Subcutaneous abdominal adipose tissue (tissue), 5 donors: Measurements from ENCODE around the gene NKAIN1.

Experiments used
- H3K27ac ChIP-seq: one replicate; pipeline ENCODE4 v1.7.0; 2013; ENCODE audit warnings: low read depth, mild to moderate bottlenecking, inconsistent platforms, low read length, moderate library complexity
- H3K27me3 ChIP-seq, 5 donors: one replicate each; pipeline ENCODE4 v1.7.0; 2013; ENCODE audit warnings: low read length in 5 of 5, inconsistent platforms in 1 of 5; ENCODE audit not compliant: control insufficient read depth in 5 of 5, insufficient read depth in 4 of 5
- H3K36me3 ChIP-seq, 5 donors: one replicate each; pipeline ENCODE4 v1.7.0; 2013; ENCODE audit warnings: low read length in 5 of 5; ENCODE audit not compliant: control insufficient read depth in 5 of 5, insufficient read depth in 5 of 5
- H3K4me1 ChIP-seq, 5 donors: one replicate each; pipeline ENCODE4 v1.7.0; 2013; ENCODE audit warnings: low read length in 5 of 5, mild to moderate bottlenecking in 3 of 5, moderate library complexity in 1 of 5; ENCODE audit not compliant: control insufficient read depth in 5 of 5, insufficient read depth in 5 of 5
- H3K4me3 ChIP-seq, 5 donors: one replicate each; pipeline ENCODE4 v1.7.0; 2013; ENCODE audit warnings: low read length in 5 of 5, low read depth in 1 of 5
- H3K9ac ChIP-seq, 5 donors: one replicate each; pipeline ENCODE4 v1.7.0; 2013; ENCODE audit warnings: low read length in 5 of 5, mild to moderate bottlenecking in 4 of 5, moderate library complexity in 3 of 5
- H3K9me3 ChIP-seq, 5 donors: one replicate each; pipeline ENCODE4 v1.7.0; 2013; ENCODE audit warnings: low read length in 5 of 5; ENCODE audit not compliant: control insufficient read depth in 5 of 5
- donor health status: healthy.
- donor health status: healthy.
- donor health status: healthy.
- donor health status: healthy.
- donor health status: healthy.

Gene NKAIN1

GRCh38 chr1:31161571-31161970, 78.1 kb downstream of the NKAIN1 start:
- Histone ChIP-seq H3K36me3 (no peaks in the 10 kb centered on the region), H3K4me1 (peaks cover 0 to 6% (median 0%) of the 10 kb centered on the region in 5 donors), H3K9me3 (no peaks in the 10 kb centered on the region), H3K27me3 (no peaks in the 10 kb centered on the region), H3K27ac (no peak overlapping the region), H3K4me3 (no peak overlapping the region), H3K9ac (no peak overlapping the region)

GRCh38 chr1:31159869-31160611, 79.6 kb downstream of the NKAIN1 start:
- H3K27ac ChIP-seq = no peak overlapping the region
- peaks cover 0 to 12% (median 7%) of the 10 kb centered on the region in 5 donors for H3K4me1 ChIP-seq
- no peaks in the 10 kb centered on the region for H3K36me3 ChIP-seq
- no peak overlapping the region for H3K4me3 ChIP-seq
- H3K9ac ChIP-seq = no peak overlapping the region
- H3K9me3 ChIP-seq = no peaks in the 10 kb centered on the region
- H3K27me3 ChIP-seq = no peaks in the 10 kb centered on the region

GRCh38 chr1:31159323-31159722, 80.4 kb downstream of the NKAIN1 start:
- Histone ChIP-seq H3K9me3 (no peaks in the 10 kb centered on the region), H3K4me3 (no peak overlapping the region), H3K4me1 (peaks cover 2 to 14% (median 10%) of the 10 kb centered on the region in 5 donors), H3K27ac (no peak overlapping the region), H3K27me3 (no peaks in the 10 kb centered on the region), H3K36me3 (no peaks in the 10 kb centered on the region), H3K9ac (no peak overlapping the region)

GRCh38 chr1:31155216-31155806, 84.4 kb downstream of the NKAIN1 start:
- no peaks in the 10 kb centered on the region for H3K36me3 ChIP-seq
- peak overlapping the region in 4 of 5 donors; percentile 56 to 86 (median 64) for H3K9ac ChIP-seq
- H3K4me1 ChIP-seq = peaks cover 2 to 15% (median 9%) of the 10 kb centered on the region in 5 donors
- peak overlapping the region; percentile 55 to 78 (median 66) for H3K4me3 ChIP-seq
- peak overlapping the region; percentile 24 for H3K27ac ChIP-seq
- H3K27me3 ChIP-seq = no peaks in the 10 kb centered on the region
- no peaks in the 10 kb centered on the region for H3K9me3 ChIP-seq

- H3K9ac ChIP-seq = peak overlapping the region in 3 of 5 donors; percentile 20 to 86 (median 64)
Observed at GRCh38 chr1:31154632-31155215, 85.0 kb downstream of the NKAIN1 start.

GRCh38 chr1:31154000-31154631, 85.6 kb downstream of the NKAIN1 start:
- H3K36me3 ChIP-seq = no peaks in the 10 kb centered on the region
- no peaks in the 10 kb centered on the region for H3K9me3 ChIP-seq
- H3K9ac ChIP-seq = peak overlapping the region in 2 of 5 donors; percentile 55 to 64
- H3K27me3 ChIP-seq = no peaks in the 10 kb centered on the region
- peaks cover 2 to 15% (median 9%) of the 10 kb centered on the region in 5 donors for H3K4me1 ChIP-seq
- H3K4me3 ChIP-seq = peak overlapping the region; percentile 56 to 69 (median 60)
- H3K27ac ChIP-seq = peak overlapping the region; percentile 69

More at GRCh38 chr1:31154632-31155215, 85.0 kb downstream of the NKAIN1 start:
- Histone ChIP-seq H3K36me3 (no peaks in the 10 kb centered on the region), H3K27ac (peak overlapping the region; percentile 69), H3K4me1 (peaks cover 2 to 15% (median 9%) of the 10 kb centered on the region in 5 donors), H3K4me3 (peak overlapping the region; percentile 60 to 72 (median 64)), H3K27me3 (no peaks in the 10 kb centered on the region), H3K9me3 (no peaks in the 10 kb centered on the region)

- H3K27ac ChIP-seq = no peak overlapping the region
- H3K9ac ChIP-seq = no peak overlapping the region
- H3K4me1 ChIP-seq = peaks cover 2 to 15% (median 9%) of the 10 kb centered on the region in 5 donors
- no peaks in the 10 kb centered on the region for H3K36me3 ChIP-seq
- no peaks in the 10 kb centered on the region for H3K9me3 ChIP-seq
- no peak overlapping the region for H3K4me3 ChIP-seq
- H3K27me3 ChIP-seq = no peaks in the 10 kb centered on the region
Observed at GRCh38 chr1:31153423-31153822, 86.3 kb downstream of the NKAIN1 start.

- H3K4me3 ChIP-seq = no peak overlapping the region
- no peak overlapping the region for H3K9ac ChIP-seq
- no peak overlapping the region for H3K27ac ChIP-seq
- no peaks in the 10 kb centered on the region for H3K27me3 ChIP-seq
- no peaks in the 10 kb centered on the region for H3K36me3 ChIP-seq
- H3K4me1 ChIP-seq = peaks cover 2 to 15% (median 9%) of the 10 kb centered on the region in 5 donors
- no peaks in the 10 kb centered on the region for H3K9me3 ChIP-seq
Observed at GRCh38 chr1:31152181-31152795, 87.4 kb downstream of the NKAIN1 start.

- Histone ChIP-seq H3K4me1 (peaks cover 2 to 15% (median 9%) of the 10 kb centered on the region in 5 donors), H3K9me3 (no peaks in the 10 kb centered on the region), H3K27ac (no peak overlapping the region), H3K27me3 (no peaks in the 10 kb centered on the region), H3K9ac (no peak overlapping the region), H3K36me3 (no peaks in the 10 kb centered on the region), H3K4me3 (no peak overlapping the region)
Observed at GRCh38 chr1:31151402-31151801, 88.3 kb downstream of the NKAIN1 start.
